ENCODE data around the gene GPR158.

GPR158 gene

DNA sequence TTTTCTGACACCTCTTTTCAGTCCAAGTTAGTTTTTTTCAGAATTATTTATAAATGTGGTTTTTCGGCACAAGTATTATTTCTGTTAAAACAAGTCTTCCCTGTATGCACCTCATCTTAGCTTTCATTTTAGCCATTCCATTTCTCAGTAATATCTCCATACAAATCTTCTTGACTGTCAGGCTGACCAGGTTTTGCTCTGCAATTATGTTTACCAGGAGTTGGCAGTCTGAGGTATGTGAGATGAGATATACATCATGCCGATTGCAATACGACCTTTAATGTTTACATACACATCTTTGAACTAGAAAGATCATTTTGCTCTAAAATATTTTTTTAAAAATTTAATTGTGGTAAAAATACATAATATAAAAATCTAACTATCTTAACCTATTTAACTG lies 209.8 kb downstream of the GPR158 start:
- Histone ChIP-seq H3K27me3 (ENCODE audit: insufficient read depth, poor library complexity, severe bottlenecking) (peaks cover 3% of the 10 kb centered on the region), H3K9me3 (ENCODE audit: severe bottlenecking) (no peaks in the 10 kb centered on the region), H3K4me1 (ENCODE audit: insufficient read depth, poor library complexity, severe bottlenecking) (no peaks in the 10 kb centered on the region), H3K27ac (ENCODE audit: poor library complexity, severe bottlenecking) (no peak overlapping the region), H3K36me3 (ENCODE audit: low read depth) (no peaks in the 10 kb centered on the region), H3K4me3 (ENCODE audit: severe bottlenecking) (no peak overlapping the region)
- DNase-seq (ENCODE audit: low spot score) = no peak
- no peak for ATAC-seq (ENCODE audit: low read depth)
- TF ChIP-seq, protein P1, sequence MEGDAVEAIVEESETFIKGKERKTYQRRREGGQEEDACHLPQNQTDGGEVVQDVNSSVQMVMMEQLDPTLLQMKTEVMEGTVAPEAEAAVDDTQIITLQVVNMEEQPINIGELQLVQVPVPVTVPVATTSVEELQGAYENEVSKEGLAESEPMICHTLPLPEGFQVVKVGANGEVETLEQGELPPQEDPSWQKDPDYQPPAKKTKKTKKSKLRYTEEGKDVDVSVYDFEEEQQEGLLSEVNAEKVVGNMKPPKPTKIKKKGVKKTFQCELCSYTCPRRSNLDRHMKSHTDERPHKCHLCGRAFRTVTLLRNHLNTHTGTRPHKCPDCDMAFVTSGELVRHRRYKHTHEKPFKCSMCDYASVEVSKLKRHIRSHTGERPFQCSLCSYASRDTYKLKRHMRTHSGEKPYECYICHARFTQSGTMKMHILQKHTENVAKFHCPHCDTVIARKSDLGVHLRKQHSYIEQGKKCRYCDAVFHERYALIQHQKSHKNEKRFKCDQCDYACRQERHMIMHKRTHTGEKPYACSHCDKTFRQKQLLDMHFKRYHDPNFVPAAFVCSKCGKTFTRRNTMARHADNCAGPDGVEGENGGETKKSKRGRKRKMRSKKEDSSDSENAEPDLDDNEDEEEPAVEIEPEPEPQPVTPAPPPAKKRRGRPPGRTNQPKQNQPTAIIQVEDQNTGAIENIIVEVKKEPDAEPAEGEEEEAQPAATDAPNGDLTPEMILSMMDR (IDR thresholded peaks at IDR 0.05; ENCODE audit: poor library complexity, severe bottlenecking) = no peak

DNA sequence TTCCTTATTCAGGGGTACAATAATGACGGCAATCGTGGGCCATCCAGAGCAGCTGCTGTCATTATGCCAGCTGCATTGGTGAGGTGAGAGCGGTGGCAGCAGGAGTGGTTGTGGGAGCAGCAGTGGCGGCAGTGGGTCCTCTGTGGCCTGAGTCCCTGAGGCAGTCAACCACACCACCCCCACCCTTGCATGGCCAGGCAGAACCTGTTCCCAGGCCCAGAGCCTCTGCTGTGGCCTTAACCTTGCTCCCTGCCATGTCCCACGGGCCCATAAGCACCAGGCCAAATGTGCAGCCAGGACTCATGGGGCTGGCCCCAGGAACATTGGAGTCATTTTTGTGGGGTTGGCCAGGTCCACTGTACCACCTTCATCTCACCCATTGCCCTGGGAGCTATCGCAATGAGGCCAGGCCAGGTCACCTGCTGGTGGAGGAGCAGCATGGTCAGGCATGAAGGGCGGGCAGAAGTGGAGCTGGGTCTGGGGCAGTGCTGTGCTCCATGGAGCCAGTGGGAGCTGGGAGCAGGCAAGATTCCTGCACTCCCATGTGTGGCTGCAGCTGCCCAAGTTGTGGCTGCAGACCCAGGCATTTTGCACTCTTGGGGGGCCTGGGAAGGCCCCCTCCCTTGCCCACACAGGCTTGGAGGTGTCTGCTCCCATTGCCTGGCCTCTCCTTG lies 213.5 kb downstream of the GPR158 start:
- Histone ChIP-seq H3K4me1 (ENCODE audit: insufficient read depth, poor library complexity, severe bottlenecking) (no peaks in the 10 kb centered on the region), H3K4me3 (ENCODE audit: severe bottlenecking) (no peak overlapping the region), H3K9me3 (ENCODE audit: severe bottlenecking) (peaks cover 2% of the 10 kb centered on the region), H3K27ac (ENCODE audit: poor library complexity, severe bottlenecking) (no peak overlapping the region), H3K27me3 (ENCODE audit: insufficient read depth, poor library complexity, severe bottlenecking) (no peaks in the 10 kb centered on the region), H3K36me3 (ENCODE audit: low read depth) (no peaks in the 10 kb centered on the region)
- DNase-seq (ENCODE audit: low spot score) (no peak), ATAC-seq (ENCODE audit: low read depth) (no peak)
- TF ChIP-seq, protein P1 (IDR thresholded peaks at IDR 0.05; ENCODE audit: poor library complexity, severe bottlenecking) = no peak

DNA sequence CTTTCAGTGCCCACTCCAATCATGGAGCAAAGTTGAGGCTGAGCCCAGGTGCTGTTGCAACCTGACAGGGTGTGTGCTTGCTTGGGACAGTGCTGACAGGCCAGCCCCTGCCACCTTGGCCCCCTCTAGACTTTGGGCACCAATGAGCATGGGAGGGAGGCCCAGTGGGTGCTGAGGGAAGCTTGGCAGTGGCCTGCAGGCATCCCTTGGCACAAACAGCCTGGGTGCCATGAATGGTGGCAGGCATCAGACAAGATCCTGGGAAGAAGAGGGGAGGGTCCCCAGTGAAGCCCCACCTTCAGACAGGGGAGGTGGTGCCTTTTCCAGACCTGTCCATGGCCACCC lies 214.0 kb downstream of the GPR158 start:
- DNase-seq (ENCODE audit: low spot score) (no peak), ATAC-seq (ENCODE audit: low read depth) (no peak)
- peaks cover 2% of the 10 kb centered on the region for H3K9me3 ChIP-seq (ENCODE audit: severe bottlenecking)
- H3K4me1 ChIP-seq (ENCODE audit: insufficient read depth, poor library complexity, severe bottlenecking) = no peaks in the 10 kb centered on the region
- TF ChIP-seq, protein P1 (IDR thresholded peaks at IDR 0.05; ENCODE audit: poor library complexity, severe bottlenecking) = no peak
- H3K4me3 ChIP-seq (ENCODE audit: severe bottlenecking) = no peak overlapping the region
- no peaks in the 10 kb centered on the region for H3K36me3 ChIP-seq (ENCODE audit: low read depth)
- no peak overlapping the region for H3K27ac ChIP-seq (ENCODE audit: poor library complexity, severe bottlenecking)
- no peaks in the 10 kb centered on the region for H3K27me3 ChIP-seq (ENCODE audit: insufficient read depth, poor library complexity, severe bottlenecking)

DNA sequence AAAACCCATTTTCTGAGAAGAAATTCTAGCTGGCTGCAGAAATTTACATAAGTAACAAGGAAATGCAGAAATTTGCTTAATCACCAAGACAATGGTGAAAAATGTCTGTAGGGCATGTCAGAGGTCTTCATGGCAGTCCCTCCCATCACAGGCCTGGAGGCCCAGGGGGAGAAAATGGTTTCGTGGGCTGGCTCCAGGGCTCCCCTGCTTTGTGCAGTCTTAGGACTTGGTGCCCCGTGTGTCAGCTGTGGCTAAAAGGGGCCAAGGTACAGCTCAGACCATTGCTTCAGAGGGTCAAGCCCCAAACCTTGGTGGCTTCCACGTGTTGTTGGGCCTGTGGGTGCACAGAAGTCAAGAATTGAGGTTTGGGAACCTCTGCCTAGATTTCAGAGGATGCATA lies 215.9 kb downstream of the GPR158 start:
- H3K27me3 ChIP-seq (ENCODE audit: insufficient read depth, poor library complexity, severe bottlenecking) = no peaks in the 10 kb centered on the region
- DNase-seq (ENCODE audit: low spot score) = no peak
- TF ChIP-seq, protein P1 (IDR thresholded peaks at IDR 0.05; ENCODE audit: poor library complexity, severe bottlenecking) = no peak
- H3K9me3 ChIP-seq (ENCODE audit: severe bottlenecking) = peaks cover 2% of the 10 kb centered on the region
- no peak overlapping the region for H3K4me3 ChIP-seq (ENCODE audit: severe bottlenecking)
- no peak overlapping the region for H3K27ac ChIP-seq (ENCODE audit: poor library complexity, severe bottlenecking)
- H3K4me1 ChIP-seq (ENCODE audit: insufficient read depth, poor library complexity, severe bottlenecking) = no peaks in the 10 kb centered on the region
- no peak for ATAC-seq (ENCODE audit: low read depth)
- H3K36me3 ChIP-seq (ENCODE audit: low read depth) = no peaks in the 10 kb centered on the region

DNA sequence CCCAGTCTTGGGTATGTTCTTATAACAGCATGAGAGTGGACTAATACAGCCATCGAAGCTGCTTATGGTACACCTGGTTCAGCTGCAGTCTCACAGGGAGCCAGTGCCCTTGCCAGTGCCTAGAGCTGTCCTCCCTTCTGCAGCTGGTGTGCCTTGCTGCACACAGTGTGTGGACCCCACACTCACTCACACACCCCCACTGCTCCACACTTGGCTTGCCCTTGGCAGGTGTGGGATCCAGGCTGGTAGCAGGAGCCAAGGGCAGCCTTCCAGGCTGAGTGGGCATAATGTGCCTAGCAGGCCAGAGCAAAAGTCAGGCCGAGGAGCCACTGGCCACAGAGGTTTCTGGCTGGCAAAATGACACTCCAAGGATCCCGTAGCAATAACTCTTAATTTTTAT lies 217.3 kb downstream of the GPR158 start:
- H3K9me3 ChIP-seq (ENCODE audit: severe bottlenecking) = peaks cover 2% of the 10 kb centered on the region
- TF ChIP-seq, protein P1 (IDR thresholded peaks at IDR 0.05; ENCODE audit: poor library complexity, severe bottlenecking) = no peak
- H3K4me1 ChIP-seq (ENCODE audit: insufficient read depth, poor library complexity, severe bottlenecking) = no peaks in the 10 kb centered on the region
- no peaks in the 10 kb centered on the region for H3K36me3 ChIP-seq (ENCODE audit: low read depth)
- no peak overlapping the region for H3K4me3 ChIP-seq (ENCODE audit: severe bottlenecking)
- no peaks in the 10 kb centered on the region for H3K27me3 ChIP-seq (ENCODE audit: insufficient read depth, poor library complexity, severe bottlenecking)
- no peak overlapping the region for H3K27ac ChIP-seq (ENCODE audit: poor library complexity, severe bottlenecking)
- ATAC-seq (ENCODE audit: low read depth) (no peak), DNase-seq (ENCODE audit: low spot score) (no peak)

All from RWPE2 (cell line).